CD14-positive monocyte (primary cell): ENCODE data around the gene ANO6. TPM values are rescaled to one million over a fixed set of nuclear protein-coding genes. Genes with fewer than 3 reads are reported as not detected.
A peak's percentile ranks its signal among the peaks of the same experiment; 100 is the strongest.

Experiments used
- DNase-seq, 3 donors: peaks; one replicate each; pipeline ENCODE4 v3.0.0-alpha.2; 2011 to 2022
- H2AFZ ChIP-seq: 2 replicates; pipeline ENCODE4 v1.6.0; 2012; ENCODE audit warnings: mild to moderate bottlenecking, low read depth, low read length, inconsistent platforms; ENCODE audit not compliant: insufficient read depth, poor library complexity, severe bottlenecking
- H3K27ac ChIP-seq, 2 donors: 1 replicate in 1 of 2; 2 replicates in 1 of 2; pipeline ENCODE4 v1.5.1; 2012 to 2013; ENCODE audit warnings: low read length in 2 of 2, control low read depth in 1 of 2, inconsistent platforms in 1 of 2, low read depth in 1 of 2, mild to moderate bottlenecking in 1 of 2
- H3K27me3 ChIP-seq, 2 donors: one replicate each; pipeline versions ENCODE4 v1.6.0 to v1.6.1; 2011 to 2013; ENCODE audit warnings: low read length in 2 of 2; ENCODE audit not compliant: control insufficient read depth in 2 of 2, insufficient read depth in 2 of 2
- H3K36me3 ChIP-seq, 2 donors: replicated peaks in 1 of 2; 1 replicate in 1 of 2; 2 replicates in 1 of 2; pipeline versions ENCODE4 v1.5.1 to v1.6.1; 2012 to 2013; ENCODE audit warnings: low read length in 2 of 2, control low read depth in 1 of 2, inconsistent platforms in 1 of 2, mild to moderate bottlenecking in 1 of 2; ENCODE audit not compliant: insufficient read depth in 2 of 2, control insufficient read depth in 1 of 2
- H3K4me1 ChIP-seq, 2 donors: 1 replicate in 1 of 2; 2 replicates in 1 of 2; pipeline versions ENCODE4 v1.5.1 to v1.6.1; 2012 to 2013; ENCODE audit warnings: low read length in 2 of 2, control low read depth in 1 of 2, inconsistent platforms in 1 of 2, mild to moderate bottlenecking in 1 of 2, moderate library complexity in 1 of 2; ENCODE audit not compliant: insufficient read depth in 2 of 2, control insufficient read depth in 1 of 2
- H3K4me2 ChIP-seq: replicated peaks from 2 replicates; pipeline ENCODE3; 2012; ENCODE audit warnings: low read length, moderate library complexity, mild to moderate bottlenecking; ENCODE audit not compliant: poor library complexity, severe bottlenecking; ENCODE audit errors: extremely low read depth
- H3K4me3 ChIP-seq, 3 experiments: fragments of 200-600 bp in 1 of 3; sonication (generic) in 1 of 3; replicated peaks in 1 of 3; 1 replicate in 2 of 3; 2 replicates in 1 of 3; pipeline ENCODE4 v1.5.1; 2011 to 2013; ENCODE audit warnings: low read length in 3 of 3, mild to moderate bottlenecking in 3 of 3, control low read depth in 2 of 3, low read depth in 2 of 3, inconsistent platforms in 1 of 3, moderate library complexity in 1 of 3
- H3K79me2 ChIP-seq: 2 replicates; pipeline ENCODE4 v1.6.0; 2012; ENCODE audit warnings: mild to moderate bottlenecking, control low read depth, inconsistent platforms, low read length, moderate library complexity; ENCODE audit not compliant: insufficient read depth
- H3K9ac ChIP-seq: 2 replicates; pipeline ENCODE4 v1.6.0; 2017; ENCODE audit warnings: low read length, mild to moderate bottlenecking; ENCODE audit not compliant: insufficient read depth, poor library complexity, severe bottlenecking
- H3K9me3 ChIP-seq, 2 donors: replicated peaks in 1 of 2; 1 replicate in 1 of 2; 2 replicates in 1 of 2; pipeline versions ENCODE4 v1.5.1 to v1.6.1; 2012 to 2013; ENCODE audit warnings: low read length in 2 of 2, control low read depth in 1 of 2; ENCODE audit not compliant: control insufficient read depth in 1 of 2, insufficient read depth in 1 of 2
- H4K20me1 ChIP-seq: 2 replicates; pipeline ENCODE4 v1.6.0; 2012; ENCODE audit warnings: mild to moderate bottlenecking, low read length, control low read depth, moderate library complexity; ENCODE audit not compliant: insufficient read depth
- H3K27ac Mint-ChIP-seq, 7 donors: one replicate each; pipeline ENCODE4 v1.8.0; 2020; ENCODE audit warnings: mild to moderate bottlenecking in 7 of 7, mixed read lengths in 7 of 7, moderate library complexity in 6 of 7, inconsistent platforms in 2 of 7
- H3K27me3 Mint-ChIP-seq, 3 donors: one replicate each; pipeline ENCODE4 v1.8.0; 2021 to 2022; ENCODE audit warnings: low read depth in 3 of 3, mild to moderate bottlenecking in 3 of 3, mixed read lengths in 3 of 3, moderate library complexity in 3 of 3, inconsistent platforms in 1 of 3
- H3K36me3 Mint-ChIP-seq, 2 donors: one replicate each; pipeline ENCODE4 v1.8.0; 2020; ENCODE audit warnings: mixed read lengths in 2 of 2, inconsistent platforms in 1 of 2, mild to moderate bottlenecking in 1 of 2
- H3K4me1 Mint-ChIP-seq: one replicate; pipeline ENCODE4 v1.8.0; 2020; ENCODE audit warnings: mild to moderate bottlenecking, mixed read lengths
- H3K4me3 Mint-ChIP-seq, 2 donors: one replicate each; pipeline ENCODE4 v1.8.0; 2020; ENCODE audit warnings: mild to moderate bottlenecking in 2 of 2, mixed read lengths in 2 of 2, moderate library complexity in 1 of 2
- H3K9me3 Mint-ChIP-seq, 7 donors: one replicate each; pipeline ENCODE4 v1.8.0; 2020 to 2022; ENCODE audit warnings: mixed read lengths in 7 of 7, mild to moderate bottlenecking in 6 of 7, moderate library complexity in 6 of 7, inconsistent platforms in 2 of 7
- WGBS: methylation state at CpG from one replicate; pipeline ENCODE4 v1.1.5; 2013; ENCODE audit warnings: missing lambda C conversion rate; ENCODE audit not compliant: insufficient coverage; 5-methylcytosine and 5-hydroxymethylcytosine counted together
- intact Hi-C, 2 donors: fragments of 100-400 bp; cut with micrococcal nuclease; formaldehyde crosslinking; loops; one replicate each; pipeline versions ENCODE4 v1.15.0 to v1.15.1; 2023
- polyA plus RNA-seq, 3 donors: library from polyadenylated mRNA; depleted of rRNA in 1 of 3; unstranded in 2 of 3; stranded (reverse) in 1 of 3; fragments of 300-500 nt in 2 of 3; fragments of >200 nt in 1 of 3; fragmentation: Illumina TruSeq in 2 of 3; gene quantifications; 1 replicate in 2 of 3; 2 replicates in 1 of 3; pipeline ENCODE4 v1.2.3, GENCODE V29; 2012 to 2021
- TF ChIP-seq, protein P1 (sequence below): fragments of 200-600 bp; IDR thresholded peaks from one replicate; pipeline ENCODE4 v1.8.0; 2022; ENCODE audit warnings: antibody characterized with exemption, mild to moderate bottlenecking

ANO6 gene
- polyA plus RNA-seq, 3 donors = 20.2 to 48.7 (median 34.1) TPM

- intact Hi-C loops = no loop called here
- H3K4me1 ChIP-seq = peaks cover 15 to 19% of the 10 kb centered on the region in 2 donors
- H3K4me2 ChIP-seq = no peak overlapping the region
- Mint-ChIP-seq H3K4me1 (peaks cover 24% of the 10 kb centered on the region), H3K27ac (peak overlapping the region in 2 of 7 donors; percentile 29 to 71), H3K36me3 (peaks cover 22 to 25% of the 10 kb centered on the region in 2 donors), H3K9me3 (no peaks in the 10 kb centered on the region), H3K27me3 (no peaks in the 10 kb centered on the region), H3K4me3 (no peak overlapping the region)
- peaks cover 5 to 38% of the 10 kb centered on the region in 2 donors for H3K36me3 ChIP-seq
- H4K20me1 ChIP-seq = peaks cover 77% of the 10 kb centered on the region
- no peak overlapping the region for H3K9ac ChIP-seq
- H2AFZ ChIP-seq = no peak overlapping the region
- H3K9me3 ChIP-seq = no peaks in the 10 kb centered on the region
- no peaks in the 10 kb centered on the region for H3K27me3 ChIP-seq
- peaks cover 93% of the 10 kb centered on the region for H3K79me2 ChIP-seq
- no peak overlapping the region for H3K4me3 ChIP-seq
- peak overlapping the region in 1 of 2 donors; percentile 66 for H3K27ac ChIP-seq
- DNase-seq = no peak
- WGBS = no CpG with 5 or more reads among the region's 3 CpGs
- TF ChIP-seq, protein P1, sequence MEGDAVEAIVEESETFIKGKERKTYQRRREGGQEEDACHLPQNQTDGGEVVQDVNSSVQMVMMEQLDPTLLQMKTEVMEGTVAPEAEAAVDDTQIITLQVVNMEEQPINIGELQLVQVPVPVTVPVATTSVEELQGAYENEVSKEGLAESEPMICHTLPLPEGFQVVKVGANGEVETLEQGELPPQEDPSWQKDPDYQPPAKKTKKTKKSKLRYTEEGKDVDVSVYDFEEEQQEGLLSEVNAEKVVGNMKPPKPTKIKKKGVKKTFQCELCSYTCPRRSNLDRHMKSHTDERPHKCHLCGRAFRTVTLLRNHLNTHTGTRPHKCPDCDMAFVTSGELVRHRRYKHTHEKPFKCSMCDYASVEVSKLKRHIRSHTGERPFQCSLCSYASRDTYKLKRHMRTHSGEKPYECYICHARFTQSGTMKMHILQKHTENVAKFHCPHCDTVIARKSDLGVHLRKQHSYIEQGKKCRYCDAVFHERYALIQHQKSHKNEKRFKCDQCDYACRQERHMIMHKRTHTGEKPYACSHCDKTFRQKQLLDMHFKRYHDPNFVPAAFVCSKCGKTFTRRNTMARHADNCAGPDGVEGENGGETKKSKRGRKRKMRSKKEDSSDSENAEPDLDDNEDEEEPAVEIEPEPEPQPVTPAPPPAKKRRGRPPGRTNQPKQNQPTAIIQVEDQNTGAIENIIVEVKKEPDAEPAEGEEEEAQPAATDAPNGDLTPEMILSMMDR = no peak
Observed at GRCh38 chr12:45232146-45232755, 16.4 kb downstream of the ANO6 start.

DNA sequence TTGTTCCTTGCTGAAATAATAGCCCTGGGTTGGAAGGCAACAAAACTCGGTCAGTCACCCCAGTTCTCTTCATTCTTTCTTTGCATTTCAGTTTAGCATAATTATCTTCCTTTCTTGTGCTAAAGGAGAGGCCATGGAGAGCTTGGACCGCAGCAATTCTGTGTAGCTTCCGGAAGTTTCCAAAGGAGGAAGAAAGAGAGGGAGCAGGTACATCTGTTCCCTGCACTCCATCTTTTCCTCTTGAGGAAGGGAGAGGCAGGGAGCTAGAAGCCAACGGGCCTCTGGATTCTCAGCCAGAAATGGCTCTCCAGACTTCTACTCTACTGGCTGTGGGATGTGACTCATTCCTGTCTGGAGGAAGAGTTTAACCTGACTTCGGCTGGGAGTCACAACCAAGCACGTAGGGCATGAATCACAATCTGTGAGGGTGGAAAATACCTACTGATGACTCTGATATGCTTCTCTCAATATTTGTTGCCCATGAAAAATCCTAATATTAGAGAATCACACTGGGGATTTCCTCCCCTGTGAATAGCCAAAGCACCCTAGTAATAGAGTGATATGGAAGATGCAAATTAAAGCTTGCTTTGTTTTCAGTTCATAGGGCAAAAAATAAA lies 17.0 kb downstream of the ANO6 start:
- H4K20me1 ChIP-seq = peaks cover 71% of the 10 kb centered on the region
- H3K27me3 Mint-ChIP-seq = no peaks in the 10 kb centered on the region
- H3K4me3 Mint-ChIP-seq = no peak overlapping the region
- H3K79me2 ChIP-seq = peaks cover 88% of the 10 kb centered on the region
- peaks cover 22 to 25% of the 10 kb centered on the region in 2 donors for H3K36me3 Mint-ChIP-seq
- H3K27me3 ChIP-seq = no peaks in the 10 kb centered on the region
- H3K27ac Mint-ChIP-seq = peak overlapping the region in 4 of 7 donors; percentile 13 to 71 (median 54)
- no CpG with 5 or more reads among the region's 6 CpGs for WGBS
- no peak overlapping the region for H2AFZ ChIP-seq
- no peak overlapping the region for H3K4me3 ChIP-seq
- peak; percentile 27 to 85 (median 33) for DNase-seq
- peaks cover 15 to 19% of the 10 kb centered on the region in 2 donors for H3K4me1 ChIP-seq
- peaks cover 21% of the 10 kb centered on the region for H3K4me1 Mint-ChIP-seq
- peak overlapping the region in 1 of 2 donors; percentile 66 for H3K27ac ChIP-seq
- peaks cover 5 to 38% of the 10 kb centered on the region in 2 donors for H3K36me3 ChIP-seq
- intact Hi-C loops = no loop called here
- TF ChIP-seq, protein P1 = no peak
- H3K9ac ChIP-seq = no peak overlapping the region
- no peak overlapping the region for H3K4me2 ChIP-seq
- no peaks in the 10 kb centered on the region for H3K9me3 ChIP-seq
- no peaks in the 10 kb centered on the region for H3K9me3 Mint-ChIP-seq
